GM19452 (cell line): Measurements from ENCODE around the gene PRKD1.
"Not testable (repeated sequence)": the region's sequence is repeated elsewhere in the genome, so short reads cannot be mapped to it uniquely, and the experiment has no call there.

ENCODE experiments used
- ATAC-seq: cut with Tn5 transposase; IDR thresholded peaks from one replicate; pipeline ENCODE4 v1.9.1; 2021; ENCODE audit not compliant: unreplicated experiment

The PRKD1 gene

DNA sequence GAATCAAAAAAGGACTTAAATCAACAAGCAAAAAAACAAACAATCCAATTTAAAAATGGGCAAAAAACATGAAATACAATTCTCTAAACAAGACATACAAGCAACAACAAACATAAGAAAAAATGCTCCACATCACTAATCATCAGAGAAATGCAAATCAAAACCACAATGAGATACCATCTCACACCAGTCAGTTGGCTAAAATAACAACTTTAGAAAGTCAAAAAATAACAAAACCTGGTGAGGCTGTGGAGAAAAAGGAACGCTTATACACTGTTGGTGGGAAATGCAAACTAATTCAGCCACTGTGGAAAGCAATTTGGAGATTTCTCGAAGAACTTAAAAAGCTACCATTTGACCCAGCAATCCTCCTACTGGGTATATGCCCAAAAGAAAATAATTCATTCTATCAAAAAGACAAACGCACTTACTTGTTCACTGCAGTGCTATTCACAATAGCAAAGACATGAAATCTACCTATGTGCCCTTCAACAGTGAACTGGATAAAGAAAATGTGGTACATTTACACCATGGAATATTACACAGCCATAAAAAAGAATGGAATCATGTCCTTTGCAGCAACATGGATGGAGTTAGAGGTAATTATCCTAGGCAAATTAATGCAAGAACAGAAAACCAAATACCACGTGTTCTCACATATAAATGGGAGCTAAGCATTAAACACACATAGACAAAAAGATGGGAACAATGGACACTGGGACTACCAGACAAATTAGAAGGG lies 26.9 kb downstream of the PRKD1 start:
- no peak for ATAC-seq

DNA sequence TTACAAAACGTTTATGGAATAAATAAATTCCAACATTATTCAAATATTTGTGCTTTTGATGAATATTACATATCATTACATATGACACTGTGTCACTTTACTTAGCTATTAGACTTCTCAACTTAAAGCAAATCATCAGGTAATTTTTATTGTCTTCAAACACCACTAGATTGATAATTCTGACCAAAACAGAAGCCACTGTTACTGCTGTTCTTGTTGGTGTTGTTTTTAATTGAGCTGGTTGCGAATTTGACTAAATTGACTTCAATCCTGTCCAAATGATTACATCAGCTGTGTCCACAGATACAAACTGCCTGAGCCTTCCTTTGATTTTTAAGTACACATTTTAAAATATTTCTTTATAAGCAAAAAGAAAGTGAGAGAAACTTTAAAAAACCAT lies 29.2 kb downstream of the PRKD1 start:
- ATAC-seq = no peak

DNA sequence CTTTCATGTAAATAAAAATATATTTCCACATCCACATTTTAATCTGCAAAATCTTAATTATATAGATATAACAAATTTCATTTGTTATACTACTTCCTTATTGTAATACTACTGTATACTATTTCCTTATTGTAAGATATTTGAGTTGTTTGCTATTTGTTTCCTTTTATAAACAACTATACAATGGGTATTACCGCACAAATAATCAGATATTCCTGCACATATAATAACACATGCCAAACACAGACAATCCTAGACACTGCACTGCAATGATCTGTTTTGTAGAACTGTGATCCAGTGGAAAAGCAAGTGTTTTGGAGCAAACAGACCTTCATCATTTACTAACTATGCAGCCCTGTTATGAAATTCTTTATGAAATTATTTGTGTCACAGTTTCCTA lies 30.5 kb downstream of the PRKD1 start:
- ATAC-seq = no peak

DNA sequence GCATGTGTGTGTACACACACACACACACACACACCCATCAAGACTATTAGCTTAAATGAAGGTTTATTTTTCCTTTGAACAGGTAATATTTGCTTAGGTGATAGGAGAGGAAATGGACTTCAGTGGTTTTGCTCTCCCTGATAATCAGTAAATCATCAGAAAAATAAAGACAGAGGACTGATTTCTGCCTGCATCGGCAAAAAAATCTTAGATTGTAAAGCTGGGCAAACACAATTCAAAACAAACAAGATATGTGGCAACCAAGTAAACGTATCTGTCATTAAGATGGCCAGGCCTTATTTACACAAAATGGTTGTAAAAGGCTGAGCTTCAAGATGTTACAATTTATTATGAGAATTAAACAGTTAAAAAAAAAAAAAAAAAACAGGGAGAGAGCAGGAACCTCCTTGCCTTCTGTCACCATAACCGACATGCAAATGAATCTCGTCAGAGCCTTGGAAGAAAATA lies 31.3 kb downstream of the PRKD1 start:
- ATAC-seq = no peak

DNA sequence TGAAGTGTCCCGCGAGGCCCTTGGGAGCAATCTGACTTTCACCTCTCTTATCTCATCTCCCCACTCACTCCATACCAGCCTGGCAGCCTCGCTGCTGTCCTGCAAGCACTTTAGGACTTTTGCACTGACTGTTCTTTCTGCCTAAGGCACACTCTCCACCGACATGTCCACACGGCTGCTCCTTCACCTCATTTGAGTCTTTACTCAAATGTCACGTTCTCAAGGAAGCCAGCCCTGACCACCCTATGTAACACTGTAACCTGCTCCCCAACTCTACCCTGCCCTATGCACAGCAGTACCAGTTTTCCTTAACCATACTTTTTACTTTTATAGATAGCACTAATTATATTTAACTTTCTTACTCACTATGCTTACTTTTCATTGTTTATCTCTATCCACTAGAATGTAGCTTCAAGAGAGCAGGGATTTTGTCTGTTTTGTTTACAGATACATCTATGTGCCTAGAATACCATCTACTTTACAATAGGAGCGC lies 32.0 kb downstream of the PRKD1 start:
- ATAC-seq = no peak

DNA sequence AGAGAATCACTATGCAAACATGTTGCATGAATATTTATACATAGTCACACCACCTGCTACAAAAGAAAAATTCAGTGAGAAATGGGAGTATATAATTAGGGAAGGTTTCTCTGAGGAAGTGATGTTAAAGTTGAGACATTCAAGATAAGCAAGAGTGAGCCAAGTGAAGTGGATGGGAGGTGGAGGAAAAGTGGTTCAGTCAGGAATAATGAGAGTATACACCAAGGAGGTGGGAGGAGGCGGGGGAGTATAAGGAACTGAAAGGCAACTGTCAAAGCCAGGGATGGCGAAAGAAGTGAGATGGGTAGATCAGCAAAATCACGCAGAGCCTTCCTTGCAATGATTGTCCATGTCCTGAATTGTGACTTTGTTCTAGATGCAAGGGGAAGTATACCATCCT lies 33.7 kb downstream of the PRKD1 start:
- no peak for ATAC-seq

DNA sequence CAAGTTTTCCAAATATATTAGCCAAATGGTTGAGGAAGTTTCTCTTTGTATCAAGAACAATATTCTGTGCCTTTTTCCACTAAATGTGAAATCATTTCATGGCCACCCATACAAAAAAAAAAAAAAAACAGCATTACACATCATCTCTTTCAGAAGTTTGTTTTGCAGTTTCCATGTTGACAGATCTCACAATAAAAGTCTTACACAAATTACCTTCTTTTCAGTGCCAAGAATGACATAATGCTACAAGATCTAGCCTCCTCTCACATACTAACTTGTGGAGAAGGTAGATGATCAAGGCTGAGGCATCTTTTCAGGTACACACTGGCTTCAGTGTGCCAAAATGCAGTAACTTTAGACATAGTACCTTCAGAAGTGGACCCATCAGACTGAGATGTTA lies 35.3 kb downstream of the PRKD1 start:
- ATAC-seq = no peak

DNA sequence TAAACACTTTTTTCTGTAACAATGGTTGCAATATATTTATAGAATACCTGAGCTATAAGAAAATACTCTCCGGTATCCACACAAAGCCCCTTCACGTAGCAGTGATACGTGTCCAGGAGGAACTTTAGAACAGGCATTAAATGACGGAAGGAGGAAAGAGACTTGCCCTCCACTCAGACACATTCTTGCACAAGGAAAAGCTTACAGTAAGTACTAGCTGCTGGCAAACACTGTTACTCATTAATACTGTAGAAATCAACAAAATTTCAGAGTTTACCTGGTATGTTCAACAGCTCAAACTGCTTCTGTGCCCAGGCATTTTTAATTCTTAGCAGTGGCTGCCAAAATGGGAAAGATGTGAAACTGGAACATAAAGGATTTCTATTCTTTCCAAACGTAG lies 41.7 kb downstream of the PRKD1 start:
- no peak for ATAC-seq

DNA sequence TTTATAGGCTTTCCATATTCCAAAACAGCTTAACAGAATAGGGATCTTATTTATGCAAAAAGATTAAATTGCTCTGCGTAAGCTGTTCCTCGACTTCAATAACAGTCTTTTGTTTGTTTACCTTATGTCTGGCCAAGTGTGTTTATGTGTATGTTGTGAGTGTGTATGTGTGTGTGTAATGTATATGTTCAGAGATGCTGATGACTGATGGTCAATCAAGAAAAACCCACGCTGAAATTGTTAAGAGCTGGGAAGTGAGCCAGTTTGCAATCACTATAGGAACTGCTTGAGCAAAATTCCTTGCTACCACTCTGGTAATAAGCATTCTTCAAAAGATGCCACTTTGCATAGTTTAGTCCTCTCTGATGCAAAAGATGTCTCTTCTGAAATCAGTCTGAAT lies 59.6 kb downstream of the PRKD1 start:
- no peak for ATAC-seq

DNA sequence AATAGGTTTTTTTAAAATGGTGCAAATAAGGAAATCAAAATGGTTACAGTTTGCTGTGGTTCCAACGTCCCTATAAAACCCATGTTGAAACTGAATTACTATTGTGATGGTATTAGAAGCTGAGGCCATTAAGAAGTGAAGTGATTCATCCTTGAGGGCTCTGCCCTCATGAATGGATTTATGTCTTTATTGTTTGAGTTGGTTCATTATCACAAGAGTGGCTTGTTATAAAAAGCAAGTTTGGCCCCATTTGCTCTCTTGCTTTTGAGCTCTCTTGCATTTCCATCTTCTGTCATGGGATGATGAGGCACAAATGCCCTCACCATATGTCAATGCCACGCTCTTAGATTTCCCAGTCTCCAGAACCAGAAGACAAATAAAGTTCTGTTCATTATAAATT lies 62.3 kb downstream of the PRKD1 start:
- ATAC-seq = no peak

DNA sequence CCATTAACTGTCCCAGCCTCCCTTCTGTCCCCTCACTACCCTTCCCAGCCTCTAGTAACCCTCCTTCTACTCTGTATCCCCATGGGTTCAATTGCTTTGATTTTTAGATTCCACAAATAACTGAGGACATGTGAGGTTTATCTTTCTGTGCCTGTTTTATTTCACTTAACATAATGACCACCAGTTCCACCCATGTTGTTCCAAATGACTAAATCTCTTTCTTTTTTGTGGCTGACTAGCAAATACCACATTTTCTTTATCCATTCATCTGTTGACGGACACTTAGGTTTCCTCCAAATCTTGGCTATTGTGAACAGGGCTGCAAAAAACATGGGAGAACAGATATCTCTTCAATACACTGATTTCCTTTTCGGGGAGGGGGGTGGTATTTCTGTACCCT lies 65.7 kb downstream of the PRKD1 start:
- no peak for ATAC-seq

DNA sequence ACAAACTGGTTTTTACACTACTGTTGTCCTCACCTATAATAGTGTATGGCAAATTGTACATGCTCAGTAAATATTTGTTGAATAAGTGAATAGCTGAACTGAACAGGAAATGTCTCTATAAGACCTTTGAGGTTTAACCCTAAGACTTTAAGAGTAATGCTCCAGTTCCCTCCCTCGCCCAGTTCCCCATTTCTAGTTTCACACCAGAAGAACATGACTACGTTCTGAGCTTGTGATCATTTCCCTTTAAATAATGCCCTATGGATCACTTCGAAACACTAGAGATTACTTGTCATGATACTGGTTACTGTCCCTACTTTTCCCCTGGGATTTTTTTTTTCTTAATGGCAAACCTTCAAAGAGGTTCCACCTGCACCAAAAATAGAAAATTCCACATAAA lies 69.3 kb downstream of the PRKD1 start:
- ATAC-seq = peak; percentile 92

DNA sequence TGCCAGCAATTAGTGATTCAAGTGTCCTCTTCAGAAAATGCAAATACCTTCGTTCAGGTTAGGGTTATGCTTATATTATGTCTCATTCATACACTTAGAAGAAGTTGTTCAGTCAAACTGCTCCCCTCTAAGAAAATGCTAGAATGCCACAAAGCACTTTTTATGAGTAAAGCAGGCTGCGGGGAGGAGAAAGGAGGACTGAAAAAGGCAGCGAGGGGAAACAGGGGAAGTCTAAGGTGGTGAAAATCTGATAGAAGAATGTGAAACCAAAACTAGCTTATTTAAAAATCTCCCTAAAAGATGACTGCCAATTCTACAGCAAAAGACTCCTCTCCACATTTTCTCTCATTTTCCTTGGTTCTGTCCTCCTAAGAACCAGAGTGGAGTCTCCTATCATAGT lies 70.1 kb downstream of the PRKD1 start:
- peak; percentile 72 for ATAC-seq

DNA sequence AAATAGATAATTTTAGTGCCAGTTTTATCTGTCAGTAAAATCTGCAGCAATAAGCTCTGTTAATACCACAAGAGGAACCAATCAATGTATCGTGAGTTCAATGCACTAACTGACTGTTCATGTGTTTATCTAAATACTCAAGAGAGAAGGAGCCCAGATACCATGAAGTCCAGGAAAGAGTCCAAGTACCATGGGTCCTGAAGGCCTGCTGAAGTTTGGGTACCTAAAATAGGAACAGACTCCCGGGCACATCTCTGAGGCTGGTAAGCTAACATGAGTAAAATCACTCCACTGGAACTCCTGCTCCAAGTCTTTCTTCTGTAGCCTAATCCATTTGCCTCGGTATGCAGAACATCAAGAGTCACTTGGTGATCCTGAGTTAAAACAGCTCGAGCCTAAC lies 71.1 kb downstream of the PRKD1 start:
- no peak for ATAC-seq

DNA sequence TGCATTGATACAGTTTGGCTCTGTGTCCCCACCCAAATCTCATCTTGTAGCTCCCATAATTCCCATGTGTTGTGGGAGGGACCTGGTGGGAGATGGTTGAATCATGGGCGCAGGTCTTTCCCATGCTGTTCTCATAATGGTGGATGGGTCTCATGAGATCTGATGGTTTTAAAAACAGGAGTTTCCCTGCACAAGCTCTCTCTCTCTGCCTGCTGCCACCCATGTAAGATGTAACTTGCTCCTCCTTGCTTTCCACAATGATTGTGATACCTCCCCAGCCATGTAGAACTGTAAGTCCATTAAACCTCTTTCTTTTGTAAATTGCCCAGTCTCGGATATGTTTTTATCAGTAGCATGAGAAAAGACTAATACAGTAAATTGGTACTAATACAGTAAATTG lies 74.0 kb downstream of the PRKD1 start:
- not testable (repeated sequence) for ATAC-seq

DNA sequence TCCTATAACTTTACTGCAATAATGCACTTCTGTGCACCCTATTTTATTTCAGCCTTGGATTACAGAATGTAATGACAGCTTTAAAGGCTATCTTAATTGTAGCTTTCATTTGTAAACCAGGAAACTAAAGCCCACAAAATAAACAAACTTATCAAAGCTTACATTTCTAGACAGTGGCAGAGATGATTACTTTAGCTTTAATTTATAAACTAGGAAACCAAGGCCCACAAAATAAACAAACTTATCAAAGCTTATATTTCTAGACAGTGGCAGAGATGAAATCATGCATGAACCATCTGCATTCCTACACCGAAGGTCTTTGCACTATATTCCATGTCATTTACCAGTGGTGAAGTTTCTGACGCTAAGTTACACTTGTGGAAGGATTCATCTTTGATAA lies 74.4 kb downstream of the PRKD1 start:
- ATAC-seq = no peak

DNA sequence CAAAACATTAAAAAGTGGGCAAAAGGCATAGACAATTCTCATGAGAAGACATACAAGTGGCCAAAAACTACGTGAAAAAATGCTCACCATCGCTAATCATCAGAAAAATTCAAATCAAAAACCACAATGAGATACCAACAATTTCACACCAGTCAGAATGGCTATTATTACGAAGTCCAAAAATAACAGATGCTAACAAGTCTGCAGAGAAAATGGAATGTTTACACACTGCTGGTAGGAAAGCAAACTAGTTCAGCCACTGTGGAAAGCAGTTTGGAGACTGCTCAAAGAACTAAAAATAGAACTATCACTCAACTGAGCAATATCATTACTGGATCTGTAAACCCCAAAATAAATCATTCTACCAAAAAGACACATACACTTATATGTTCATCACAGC lies 76.2 kb downstream of the PRKD1 start:
- no peak for ATAC-seq

DNA sequence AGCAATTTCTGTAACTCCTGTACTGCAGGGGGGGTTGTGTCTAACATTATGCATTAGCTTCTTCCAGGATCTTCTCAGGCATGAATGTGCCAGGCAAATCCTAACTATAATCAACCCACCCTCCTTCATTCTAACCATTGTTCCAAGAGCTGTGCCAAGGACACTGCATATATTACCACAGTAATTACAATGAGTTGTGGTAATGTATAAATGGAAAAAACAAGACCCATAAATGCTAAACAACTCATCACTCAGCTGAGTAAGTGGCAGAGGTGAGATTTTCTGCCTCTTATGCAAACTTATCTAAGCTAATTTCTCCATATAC lies 80.6 kb downstream of the PRKD1 start:
- ATAC-seq = peak; percentile 13

DNA sequence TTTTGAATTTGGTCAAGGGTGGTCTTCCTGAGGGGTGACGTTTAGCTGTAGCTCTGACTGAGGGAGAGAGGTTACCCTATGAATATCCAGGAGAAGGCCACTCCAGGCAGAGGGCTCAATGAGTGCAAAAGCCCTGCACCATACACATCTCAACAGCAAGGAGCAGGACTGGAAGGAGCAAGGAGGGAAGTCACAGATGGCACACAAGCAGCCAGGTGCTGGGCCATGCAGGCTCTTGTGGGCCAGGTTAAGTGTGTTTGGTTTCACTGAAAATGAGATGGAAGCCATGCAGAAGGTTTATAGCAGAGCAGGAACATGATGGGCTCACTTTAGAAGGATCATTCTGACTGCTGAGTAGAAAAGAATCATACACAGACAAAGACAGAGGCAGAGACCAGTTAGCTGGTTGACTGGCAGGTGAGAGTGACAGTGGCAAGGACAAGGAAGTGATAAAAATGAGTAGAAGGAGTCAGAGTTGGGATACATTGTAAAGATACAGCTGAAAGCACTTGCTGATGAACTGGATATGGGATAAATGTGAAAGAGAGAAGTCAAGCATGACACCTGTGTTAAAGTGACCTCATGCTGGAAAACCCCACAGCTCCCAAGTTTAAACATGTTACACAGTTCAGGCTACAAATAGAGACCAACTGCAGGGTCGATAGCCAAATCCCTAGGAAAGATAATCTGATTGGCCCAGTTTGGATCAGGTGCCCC lies 81.2 kb downstream of the PRKD1 start:
- peak; percentile 71 for ATAC-seq

DNA sequence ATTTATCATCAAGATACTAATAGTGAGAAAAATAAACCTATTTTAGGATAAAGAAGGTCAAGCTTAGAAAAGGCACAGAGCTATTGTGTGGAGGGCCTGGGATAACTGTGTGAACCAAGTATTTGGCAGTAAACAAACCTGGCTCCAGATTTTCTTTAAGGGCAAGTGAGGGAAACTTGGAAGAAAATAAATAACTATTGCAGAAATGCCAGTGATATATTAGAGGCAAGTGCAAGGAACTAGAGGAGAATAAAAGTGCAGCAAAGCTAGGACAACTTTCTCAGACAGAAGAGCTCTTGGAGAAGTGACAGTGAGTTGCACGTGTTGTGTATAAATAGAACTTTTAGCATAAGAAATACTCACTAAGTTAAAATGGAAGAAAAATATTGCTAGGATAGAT lies 83.7 kb downstream of the PRKD1 start:
- no peak for ATAC-seq

DNA sequence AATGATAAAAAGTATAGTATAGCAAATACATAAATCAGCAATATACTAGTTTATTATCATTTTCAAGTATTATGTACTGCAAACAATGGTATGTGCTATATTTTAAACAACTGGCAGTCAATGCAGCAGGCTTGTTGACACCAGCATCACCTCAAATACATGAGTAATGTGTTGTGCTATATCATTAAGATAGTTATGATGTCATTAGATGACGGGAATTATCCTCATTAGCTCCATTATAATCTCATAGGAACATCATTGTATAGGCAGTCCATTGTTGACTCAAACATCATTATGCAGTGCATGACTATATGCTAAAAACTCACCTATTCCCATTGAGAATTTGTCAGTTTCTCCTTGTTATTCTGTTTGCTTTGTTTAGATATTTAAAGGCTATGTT lies 85.4 kb downstream of the PRKD1 start:
- no peak for ATAC-seq

DNA sequence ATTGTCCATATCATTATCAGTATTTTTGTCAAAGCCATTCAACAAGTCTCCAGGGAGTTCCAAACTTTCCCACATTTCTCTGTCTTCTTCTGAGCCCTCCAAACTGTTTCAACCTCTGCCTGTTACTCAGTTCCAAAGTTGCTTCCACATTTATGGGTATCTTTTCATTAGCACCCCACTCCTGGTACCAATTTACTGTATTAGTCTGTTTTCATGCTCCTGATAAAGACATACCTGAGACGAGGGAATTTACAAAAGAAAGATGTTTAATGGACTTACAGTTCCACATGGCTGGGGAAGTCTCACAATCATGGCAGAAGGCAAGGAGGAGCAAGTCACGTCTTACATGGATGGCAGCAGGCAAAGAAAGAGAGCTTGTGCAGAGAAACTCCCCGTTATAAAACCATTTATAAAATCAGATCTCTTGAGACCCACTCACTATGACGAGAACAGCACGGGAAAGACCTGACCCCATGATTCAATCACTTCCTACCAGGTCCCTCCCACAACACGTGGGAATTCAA lies 87.2 kb downstream of the PRKD1 start:
- ATAC-seq = not testable (repeated sequence)
